OCI-LY7 (cell line): ENCODE measurements around the gene LRRC7.

Source experiments
- EZH2phosphoT487 ChIP-seq: fragments of 200-600 bp; sonication (generic); IDR thresholded peaks from 2 replicates; pipeline ENCODE4 v1.6.1; 2018; ENCODE audit warnings: low read depth, borderline replicate concordance, mild to moderate bottlenecking, mixed run types, antibody characterized with exemption, low read length, moderate library complexity, mixed read lengths
- TF ChIP-seq, protein P1 (sequence below): fragments of 200-600 bp; sonication (generic); conservative IDR thresholded peaks from 2 replicates; pipeline ENCODE4 v1.5.1; 2014; ENCODE audit warnings: mild to moderate bottlenecking, antibody characterized with exemption, low read length, moderate library complexity, mixed read lengths

DNA sequence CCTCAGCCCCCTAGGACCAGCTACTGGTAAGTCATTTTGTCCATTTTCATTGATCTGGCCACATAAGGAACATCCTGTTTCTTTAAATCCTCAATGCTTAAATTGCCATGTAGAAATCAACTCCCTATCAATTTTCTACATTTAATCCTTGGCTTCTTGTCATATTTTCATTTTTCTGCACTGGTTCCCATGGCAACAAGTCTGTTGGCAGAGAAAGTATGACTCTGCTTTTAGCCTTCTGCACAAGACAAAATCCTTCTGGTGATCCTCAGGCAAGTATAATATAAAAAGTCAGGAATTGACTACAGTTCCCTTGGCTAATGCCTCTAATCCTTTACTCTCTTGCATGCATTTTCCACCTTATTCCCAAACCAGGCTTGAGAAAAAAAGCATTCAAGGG lies 572.6 kb downstream of the LRRC7 start:
- TF ChIP-seq, protein P1, sequence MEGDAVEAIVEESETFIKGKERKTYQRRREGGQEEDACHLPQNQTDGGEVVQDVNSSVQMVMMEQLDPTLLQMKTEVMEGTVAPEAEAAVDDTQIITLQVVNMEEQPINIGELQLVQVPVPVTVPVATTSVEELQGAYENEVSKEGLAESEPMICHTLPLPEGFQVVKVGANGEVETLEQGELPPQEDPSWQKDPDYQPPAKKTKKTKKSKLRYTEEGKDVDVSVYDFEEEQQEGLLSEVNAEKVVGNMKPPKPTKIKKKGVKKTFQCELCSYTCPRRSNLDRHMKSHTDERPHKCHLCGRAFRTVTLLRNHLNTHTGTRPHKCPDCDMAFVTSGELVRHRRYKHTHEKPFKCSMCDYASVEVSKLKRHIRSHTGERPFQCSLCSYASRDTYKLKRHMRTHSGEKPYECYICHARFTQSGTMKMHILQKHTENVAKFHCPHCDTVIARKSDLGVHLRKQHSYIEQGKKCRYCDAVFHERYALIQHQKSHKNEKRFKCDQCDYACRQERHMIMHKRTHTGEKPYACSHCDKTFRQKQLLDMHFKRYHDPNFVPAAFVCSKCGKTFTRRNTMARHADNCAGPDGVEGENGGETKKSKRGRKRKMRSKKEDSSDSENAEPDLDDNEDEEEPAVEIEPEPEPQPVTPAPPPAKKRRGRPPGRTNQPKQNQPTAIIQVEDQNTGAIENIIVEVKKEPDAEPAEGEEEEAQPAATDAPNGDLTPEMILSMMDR, result no peak
- TF ChIP-seq EZH2phosphoT487, result no peak
